GM21381 (cell line): ENCODE results near the gene CATSPER1.

Experiments used
- ATAC-seq: cut with Tn5 transposase; IDR thresholded peaks from one replicate; pipeline ENCODE4 v1.9.1; 2021; ENCODE audit warnings: mild to moderate bottlenecking, moderate library complexity; ENCODE audit not compliant: unreplicated experiment

Gene CATSPER1

GRCh38 chr11:65973439-65974110 lies 52.7 kb downstream of the CATSPER1 start:
- ATAC-seq = no peak

- ATAC-seq = no peak
Measured at GRCh38 chr11:65972116-65972515, 54.2 kb downstream of the CATSPER1 start.

GRCh38 chr11:65968600-65969482 lies 57.4 kb downstream of the CATSPER1 start:
- no peak for ATAC-seq

GRCh38 chr11:65967329-65967934 lies 58.8 kb downstream of the CATSPER1 start:
- no peak for ATAC-seq
